Stimulated activated CD4-positive, alpha-beta T cell treated with anti-CD3 and anti-CD28 coated beads, Interleukin-1b, Interleukin-23, amount 100 ng/mL, for 4 hours (primary cell): Measurements from ENCODE around the gene IMMP2L.

Experiments used
- DNase-seq, 2 donors: peaks; one replicate each; pipeline ENCODE4 v3.0.0-alpha.2; 2020; ENCODE audit warnings: low read depth in 2 of 2

Gene IMMP2L

GRCh38 chr7:110875346-110875745 is 686.9 kb downstream of the IMMP2L start:
- no peak for DNase-seq

- DNase-seq, result no peak
These were observed 690.4 kb downstream of the IMMP2L start for GRCh38 chr7:110871856-110872255.

- no peak for DNase-seq
These were observed 691.4 kb downstream of the IMMP2L start for GRCh38 chr7:110870926-110871325.

- DNase-seq, result no peak
These were observed 693.8 kb downstream of the IMMP2L start for GRCh38 chr7:110868458-110868857.

GRCh38 chr7:110867771-110868170 is 694.5 kb downstream of the IMMP2L start:
- no peak for DNase-seq

- no peak for DNase-seq
These were observed 699.0 kb downstream of the IMMP2L start for GRCh38 chr7:110863258-110863657.

GRCh38 chr7:110861163-110861562 is 701.1 kb downstream of the IMMP2L start:
- DNase-seq, result no peak

- DNase-seq, result no peak
These were observed 705.2 kb downstream of the IMMP2L start for GRCh38 chr7:110857106-110857505.

GRCh38 chr7:110856704-110857103 is 705.6 kb downstream of the IMMP2L start:
- no peak for DNase-seq

- DNase-seq, result no peak
These were observed 707.6 kb downstream of the IMMP2L start for GRCh38 chr7:110854651-110855050.

GRCh38 chr7:110854166-110854565 is 708.1 kb downstream of the IMMP2L start:
- no peak for DNase-seq

- no peak for DNase-seq
These were observed 709.0 kb downstream of the IMMP2L start for GRCh38 chr7:110853263-110853662.

- DNase-seq, result no peak
These were observed 709.9 kb downstream of the IMMP2L start for GRCh38 chr7:110852156-110852940.

- DNase-seq, result no peak
These were observed 712.1 kb downstream of the IMMP2L start for GRCh38 chr7:110850224-110850623.

GRCh38 chr7:110842796-110843195 is 719.5 kb downstream of the IMMP2L start:
- DNase-seq, result no peak

- no peak for DNase-seq
These were observed 720.3 kb downstream of the IMMP2L start for GRCh38 chr7:110841840-110842545.

GRCh38 chr7:110839866-110840265 is 722.4 kb downstream of the IMMP2L start:
- DNase-seq, result no peak

GRCh38 chr7:110835849-110836248 is 726.4 kb downstream of the IMMP2L start:
- no peak for DNase-seq

- DNase-seq, result peak in 1 of 2 donors; percentile 1
These were observed 727.1 kb downstream of the IMMP2L start for GRCh38 chr7:110835218-110835617.

- no peak for DNase-seq
These were observed 730.9 kb downstream of the IMMP2L start for GRCh38 chr7:110831419-110831818.

- no peak for DNase-seq
These were observed 731.5 kb downstream of the IMMP2L start for GRCh38 chr7:110830778-110831177.

- no peak for DNase-seq
These were observed 734.4 kb downstream of the IMMP2L start for GRCh38 chr7:110827936-110828335.

- DNase-seq, result no peak
These were observed 734.9 kb downstream of the IMMP2L start for GRCh38 chr7:110827287-110827855.
